Heart right ventricle (tissue), 16 donors: ENCODE measurements around the gene NXN. TPM values are rescaled to one million over a fixed set of nuclear protein-coding genes. Genes with fewer than 3 reads are reported as not detected.

Source experiments
- ATAC-seq, 8 donors: fragments of 200-7000 bp; cut with Tn5 transposase; one replicate each; pipeline ENCODE4 v1.9.1; 2020; ENCODE audit warnings: mild to moderate bottlenecking in 8 of 8, moderate library complexity in 8 of 8, moderate number of reproducible peaks in 1 of 8
- DNase-seq, 2 donors: peaks; one replicate each; pipeline ENCODE4 v3.0.0-alpha.2; 2020
- H3K27ac ChIP-seq, 10 donors: fragments of 200-600 bp; sonication (generic) in 2 of 10; one replicate each; pipeline versions ENCODE4 v1.5.0 to v1.8.0; 2020 to 2022; ENCODE audit warnings: mild to moderate bottlenecking in 3 of 10
- H3K27me3 ChIP-seq, 7 donors: fragments of 200-600 bp; one replicate each; pipeline ENCODE4 v1.8.0; 2021 to 2022; ENCODE audit warnings: mild to moderate bottlenecking in 2 of 7
- H3K36me3 ChIP-seq, 9 donors: fragments of 200-600 bp; sonication (generic) in 1 of 9; one replicate each; pipeline versions ENCODE4 v1.5.0 to v1.8.0; 2020 to 2022; ENCODE audit warnings: mild to moderate bottlenecking in 2 of 9
- H3K4me1 ChIP-seq, 9 donors: fragments of 200-600 bp; sonication (generic) in 1 of 9; one replicate each; pipeline versions ENCODE4 v1.5.0 to v1.8.0; 2020 to 2022; ENCODE audit warnings: mild to moderate bottlenecking in 4 of 9
- H3K4me3 ChIP-seq, 10 donors: fragments of 200-600 bp; sonication (generic) in 2 of 10; one replicate each; pipeline versions ENCODE4 v1.5.0 to v1.8.0; 2020 to 2022; ENCODE audit warnings: mild to moderate bottlenecking in 7 of 10, moderate library complexity in 2 of 10
- H3K9me3 ChIP-seq, 11 donors: fragments of 200-600 bp in 10 of 11; sonication (generic) in 2 of 11; one replicate each; pipeline versions ENCODE4 v1.5.0 to v1.8.0; 2013 to 2022; ENCODE audit warnings: mild to moderate bottlenecking in 2 of 11, control low read depth in 1 of 11, moderate library complexity in 1 of 11
- WGBS, 2 donors: extraction: QIAGEN DNeasy Blood & Tissue Kit; methylation state at CpG; one replicate each; pipeline ENCODE4 v1.1.7; 2013; ENCODE audit warnings: inconsistent platforms in 1 of 2; 5-methylcytosine and 5-hydroxymethylcytosine counted together
- intact Hi-C, 10 donors: fragments of 100-400 bp; cut with DNase I; formaldehyde crosslinking; loops; one replicate each; pipeline versions ENCODE4 v1.11.1 to v1.14.2; 2022
- polyA plus RNA-seq, 2 donors: library from polyadenylated mRNA; stranded (reverse); fragments of 200-250 nt; gene quantifications; one replicate each; pipeline ENCODE4 v1.2.3, GENCODE V29; 2013
- total RNA-seq, 10 donors: library from RNA; stranded (reverse); fragmentation: NEBNext Ultra II Directional in 3 of 10; extraction: Animal tissue kit (Norgen Biotek cat#: 25700) in 3 of 10; gene quantifications; one replicate each; pipeline versions ENCODE4 v1.2.1 to v1.2.4, GENCODE V29; 2021 to 2023
- TF ChIP-seq, protein P1 (sequence below), 9 donors: fragments of 200-600 bp; sonication (generic) in 2 of 9; IDR thresholded peaks; one replicate each; pipeline versions ENCODE4 v1.5.0 to v1.8.0; 2021 to 2022; ENCODE audit warnings: antibody characterized with exemption in 9 of 9, mild to moderate bottlenecking in 5 of 9, moderate library complexity in 1 of 9
- donor health status: Arrhythmogenic right ventricular cardiomyopathy.
- donor health status: ischemic (EF 13 %, LVEDD 7.1; RV severe dilation, severe dysfunction).
- donor health status: healthy with polysubstance abuse.
- donor health status: DM: no; HTN: yes; CAD: no.
- donor health status: DM: no; HTN: no; CAD: no.
- donor health status: ischemic (EF 25% LVEDD 6.9; RV normal size, moderate dysfunction).
- donor health status: ischemic (EF 25% LVEDD 5.7; RV mildly dilated, moderate dysfunction).
- donor health status: healthy.
- donor health status: DM: yes; HTN: yes; CAD: no.
- donor health status: Ischemic cardiomyopathy.
- donor health status: ischemic (EF 35%, LVEDD 5.7; RV mildly dilated, moderate dysfunction).
- donor health status: nonischemic (EF 11% LVEDD 7.7; RV severe dilation, severe dysfunction).
- donor health status: DM: yes; HTN: yes; CAD: no.
- donor health status: PGD.
- donor health status: ischemic (EF 29% LVEDD 5.4; RV normal size, mild dysfunction).
- donor health status: nonischemic (EF 23%, LVEDD 6.1; RV moderate dilation, normal function).

Gene NXN
- total and polyA plus RNA-seq, 12 donors: 9.9 to 24.4 (median 15.9) TPM

DNA sequence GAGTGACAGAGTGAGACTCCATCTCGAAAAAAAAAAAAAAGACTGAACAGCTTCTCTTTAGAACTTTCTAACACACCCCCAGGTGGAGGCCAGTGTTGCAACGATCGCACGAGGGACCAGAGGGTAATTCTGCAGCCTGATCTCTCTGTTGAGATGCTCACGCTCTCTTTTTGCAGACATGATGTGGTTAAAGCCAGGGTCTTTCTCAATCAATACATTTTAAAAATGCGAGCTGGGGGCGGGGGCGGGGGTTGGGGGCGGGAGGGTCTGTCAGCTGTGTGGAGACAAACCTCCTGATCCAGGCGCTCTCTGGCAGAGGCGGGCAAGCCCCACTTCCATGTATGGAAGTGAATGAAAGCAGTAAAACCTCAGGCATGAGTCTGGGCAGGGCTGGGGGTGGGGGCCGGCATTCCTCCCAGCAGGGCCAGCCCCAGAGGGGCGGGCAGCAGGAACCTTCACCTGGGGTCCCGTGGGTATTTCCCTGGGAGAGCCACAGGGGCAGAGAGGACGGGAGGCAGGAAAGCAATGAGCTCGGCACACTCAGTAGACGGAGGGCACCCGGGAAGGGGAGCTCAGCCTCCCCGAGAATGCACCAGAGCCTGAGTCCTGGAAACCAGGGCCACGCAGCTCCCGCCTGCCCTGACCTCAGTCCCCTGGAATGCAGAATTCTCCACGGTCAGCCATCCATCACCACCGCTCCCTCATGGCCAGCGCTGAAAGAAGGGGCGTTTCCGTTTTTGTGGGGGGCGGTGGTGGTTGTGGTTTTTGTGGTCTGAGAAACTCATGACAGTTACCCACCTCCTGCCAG, 28.0 kb downstream of the NXN start:
- peak in 7 of 8 donors; percentile 27 to 74 (median 52) for ATAC-seq
- H3K36me3 ChIP-seq: peaks cover 0 to 4% (median 0%) of the 10 kb centered on the region in 9 donors
- DNase-seq: no peak
- H3K27me3 ChIP-seq: peaks cover 0 to 3% (median 0%) of the 10 kb centered on the region in 7 donors
- WGBS, 2 donors: 37 to 50% methylated on average over 27 of the region's 27 CpGs
- TF ChIP-seq, protein P1, sequence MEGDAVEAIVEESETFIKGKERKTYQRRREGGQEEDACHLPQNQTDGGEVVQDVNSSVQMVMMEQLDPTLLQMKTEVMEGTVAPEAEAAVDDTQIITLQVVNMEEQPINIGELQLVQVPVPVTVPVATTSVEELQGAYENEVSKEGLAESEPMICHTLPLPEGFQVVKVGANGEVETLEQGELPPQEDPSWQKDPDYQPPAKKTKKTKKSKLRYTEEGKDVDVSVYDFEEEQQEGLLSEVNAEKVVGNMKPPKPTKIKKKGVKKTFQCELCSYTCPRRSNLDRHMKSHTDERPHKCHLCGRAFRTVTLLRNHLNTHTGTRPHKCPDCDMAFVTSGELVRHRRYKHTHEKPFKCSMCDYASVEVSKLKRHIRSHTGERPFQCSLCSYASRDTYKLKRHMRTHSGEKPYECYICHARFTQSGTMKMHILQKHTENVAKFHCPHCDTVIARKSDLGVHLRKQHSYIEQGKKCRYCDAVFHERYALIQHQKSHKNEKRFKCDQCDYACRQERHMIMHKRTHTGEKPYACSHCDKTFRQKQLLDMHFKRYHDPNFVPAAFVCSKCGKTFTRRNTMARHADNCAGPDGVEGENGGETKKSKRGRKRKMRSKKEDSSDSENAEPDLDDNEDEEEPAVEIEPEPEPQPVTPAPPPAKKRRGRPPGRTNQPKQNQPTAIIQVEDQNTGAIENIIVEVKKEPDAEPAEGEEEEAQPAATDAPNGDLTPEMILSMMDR (IDR thresholded peaks at IDR 0.05): no peak
- H3K9me3 ChIP-seq: no peaks in the 10 kb centered on the region
- peak overlapping the region in 1 of 10 donors; percentile 11 for H3K27ac ChIP-seq
- peak overlapping the region in 4 of 10 donors; percentile 5 to 29 (median 19) for H3K4me3 ChIP-seq
- intact Hi-C loops: loop anchor here in 1 of 10 donors (10.0 kb wide), 1 partner anchor 127 kb away; no protein-coding TSS in a partner anchor
- peaks cover 0 to 32% (median 11%) of the 10 kb centered on the region in 9 donors for H3K4me1 ChIP-seq

DNA sequence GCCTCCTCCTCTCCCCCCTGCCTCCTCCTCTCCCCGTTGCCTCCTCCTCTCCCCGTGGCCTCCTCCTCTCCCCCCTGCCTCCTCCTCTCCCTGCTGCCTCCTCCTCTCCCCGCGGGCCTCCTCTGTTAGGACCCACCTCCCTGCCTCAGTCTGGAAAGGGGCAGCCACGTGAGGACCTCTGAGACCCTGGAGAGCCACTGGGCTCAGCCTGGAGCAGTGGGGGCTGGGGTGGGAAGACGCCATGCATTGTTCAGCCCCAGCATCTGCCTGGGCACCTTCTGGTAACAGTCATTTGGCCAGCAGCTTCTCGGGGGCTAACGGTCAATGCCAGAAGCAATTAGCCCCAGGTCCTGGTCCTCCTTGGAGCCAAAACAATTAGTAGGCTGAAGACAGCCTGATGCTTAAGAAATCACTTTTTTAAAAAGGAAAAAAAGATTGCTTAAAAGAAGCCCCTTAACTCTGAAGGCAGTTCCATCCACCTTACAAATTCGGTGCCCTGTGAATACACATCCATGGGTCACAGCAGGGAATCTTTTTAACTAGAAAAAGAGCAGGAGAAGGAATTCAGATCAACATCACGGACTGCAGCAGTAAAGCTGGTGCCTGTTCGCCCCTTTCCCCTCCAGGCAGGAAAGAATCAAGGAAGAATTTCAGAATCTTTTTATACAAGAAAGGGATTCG, 29.8 kb downstream of the NXN start:
- Histone ChIP-seq H3K27me3 (peaks cover 0 to 3% (median 0%) of the 10 kb centered on the region in 7 donors), H3K36me3 (peaks cover 0 to 4% (median 0%) of the 10 kb centered on the region in 9 donors), H3K27ac (no peak overlapping the region), H3K4me3 (no peak overlapping the region), H3K4me1 (peaks cover 0 to 25% (median 7%) of the 10 kb centered on the region in 9 donors), H3K9me3 (no peaks in the 10 kb centered on the region)
- intact Hi-C loops: loop anchor here in 1 of 10 donors (10.0 kb wide), 1 partner anchor 125 kb away; no protein-coding TSS in a partner anchor
- WGBS, 2 donors: 78 to 79% methylated on average over 10 of the region's 12 CpGs
- no peak for ATAC-seq
- no peak for DNase-seq
- TF ChIP-seq, protein P1 (IDR thresholded peaks at IDR 0.05): no peak

DNA sequence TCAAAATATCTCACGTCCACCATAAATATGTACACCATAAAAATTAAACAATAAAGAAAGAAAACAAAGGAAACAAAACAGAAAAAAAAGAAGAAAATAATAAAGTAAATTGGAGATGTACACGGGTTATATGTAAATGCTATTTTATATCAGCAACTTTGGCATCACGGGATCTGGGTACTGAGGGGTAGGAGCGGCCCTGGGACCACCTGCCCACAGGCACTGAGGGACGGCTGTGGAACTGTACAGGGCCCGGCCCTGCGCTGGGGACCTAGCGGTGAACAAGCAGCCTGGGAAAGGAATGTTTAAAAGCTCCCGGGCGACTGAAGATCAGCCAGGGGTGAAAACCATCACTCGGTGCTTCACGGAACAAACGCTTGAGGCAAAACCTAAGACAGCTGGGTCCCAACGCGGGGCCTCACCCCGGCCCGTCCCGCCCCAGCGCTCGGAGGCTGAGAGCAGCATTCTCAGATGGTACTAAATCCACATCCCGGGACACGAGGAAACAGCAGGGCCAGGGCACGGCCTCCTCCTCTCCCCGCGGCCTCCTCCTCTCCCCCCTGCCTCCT, 31.2 kb downstream of the NXN start:
- ATAC-seq (no peak), DNase-seq (no peak)
- intact Hi-C loops: no loop called here
- TF ChIP-seq, protein P1 (IDR thresholded peaks at IDR 0.05): no peak
- peaks cover 0 to 3% (median 0%) of the 10 kb centered on the region in 7 donors for H3K27me3 ChIP-seq
- no peak overlapping the region for H3K27ac ChIP-seq
- peaks cover 0 to 4% (median 0%) of the 10 kb centered on the region in 9 donors for H3K36me3 ChIP-seq
- peaks cover 0 to 17% (median 0%) of the 10 kb centered on the region in 9 donors for H3K4me1 ChIP-seq
- 80 to 92% methylated on average over 22 to 25 of the region's 25 CpGs for WGBS, 2 donors
- H3K4me3 ChIP-seq: no peak overlapping the region
- H3K9me3 ChIP-seq: no peaks in the 10 kb centered on the region
